ENCODE data around the gene INSL3. TPM values are rescaled to one million over a fixed set of nuclear protein-coding genes. Genes with fewer than 3 reads are reported as not detected.

Gene INSL3
- under 1 TPM in 3 of 4 donors, not detected in 1; 0.19 to 0.54 (median 0.22) TPM for polyA plus RNA-seq (ENCODE audit: insufficient read length in 4 of 4)

GRCh38 chr19:17821190-17821589, at the start of gene INSL3:
Gene INSL3, minus strand, starts transcription at chr19:17821519. Its CDS starts 13 bp downstream, at chr19:17821506.
- no peak for DNase-seq (ENCODE audit: low read depth in 4 of 4, low spot score in 3 of 4)

GRCh38 chr19:17869114-17869608, 47.8 kb upstream of the INSL3 start:
- DNase-seq (ENCODE audit: low read depth in 4 of 4, low spot score in 3 of 4) = no peak

- no peak for DNase-seq (ENCODE audit: low read depth in 4 of 4, low spot score in 3 of 4)
These were observed 47.4 kb upstream of the INSL3 start for GRCh38 chr19:17868669-17869068.

- no peak for DNase-seq (ENCODE audit: low read depth in 4 of 4, low spot score in 3 of 4)
These were observed 45.7 kb upstream of the INSL3 start for GRCh38 chr19:17866964-17867486.

GRCh38 chr19:17866312-17866963, 45.1 kb upstream of the INSL3 start:
- DNase-seq (ENCODE audit: low read depth in 4 of 4, low spot score in 3 of 4) = no peak

- DNase-seq (ENCODE audit: low read depth in 4 of 4, low spot score in 3 of 4) = no peak
These were observed 44.3 kb upstream of the INSL3 start for GRCh38 chr19:17865364-17866311.

GRCh38 chr19:17863520-17864182, 42.3 kb upstream of the INSL3 start:
- DNase-seq (ENCODE audit: low read depth in 4 of 4, low spot score in 3 of 4) = no peak

GRCh38 chr19:17862711-17863519, 41.6 kb upstream of the INSL3 start:
- DNase-seq (ENCODE audit: low read depth in 4 of 4, low spot score in 3 of 4) = no peak

GRCh38 chr19:17861542-17862402, 40.5 kb upstream of the INSL3 start:
- DNase-seq (ENCODE audit: low read depth in 4 of 4, low spot score in 3 of 4) = no peak

- DNase-seq (ENCODE audit: low read depth in 4 of 4, low spot score in 3 of 4) = no peak
These were observed 39.7 kb upstream of the INSL3 start for GRCh38 chr19:17860993-17861360.

GRCh38 chr19:17860331-17860992, 39.1 kb upstream of the INSL3 start:
- no peak for DNase-seq (ENCODE audit: low read depth in 4 of 4, low spot score in 3 of 4)

GRCh38 chr19:17859533-17860330, 38.4 kb upstream of the INSL3 start, which contains the start of gene RPL18A:
Gene RPL18A, plus strand, starts transcription at chr19:17859910. Its CDS starts 47 bp downstream, at chr19:17859957.
- DNase-seq (ENCODE audit: low read depth in 4 of 4, low spot score in 3 of 4) = peak; percentile 93 to 99 (median 98)

- peak in 3 of 4 donors; percentile 50 to 61 (median 60) for DNase-seq (ENCODE audit: low read depth in 4 of 4, low spot score in 3 of 4)
These were observed 34.2 kb upstream of the INSL3 start for GRCh38 chr19:17855280-17856152.

GRCh38 chr19:17854061-17854460, 32.7 kb upstream of the INSL3 start:
- DNase-seq (ENCODE audit: low read depth in 4 of 4, low spot score in 3 of 4) = no peak

GRCh38 chr19:17848595-17849292, 27.4 kb upstream of the INSL3 start:
- DNase-seq (ENCODE audit: low read depth in 4 of 4, low spot score in 3 of 4) = no peak
